ENCODE data around the gene LONP1.
"Not testable (repeated sequence)": the region's sequence is repeated elsewhere in the genome, so short reads cannot be mapped to it uniquely, and the experiment has no call there.

The LONP1 gene, protein sequence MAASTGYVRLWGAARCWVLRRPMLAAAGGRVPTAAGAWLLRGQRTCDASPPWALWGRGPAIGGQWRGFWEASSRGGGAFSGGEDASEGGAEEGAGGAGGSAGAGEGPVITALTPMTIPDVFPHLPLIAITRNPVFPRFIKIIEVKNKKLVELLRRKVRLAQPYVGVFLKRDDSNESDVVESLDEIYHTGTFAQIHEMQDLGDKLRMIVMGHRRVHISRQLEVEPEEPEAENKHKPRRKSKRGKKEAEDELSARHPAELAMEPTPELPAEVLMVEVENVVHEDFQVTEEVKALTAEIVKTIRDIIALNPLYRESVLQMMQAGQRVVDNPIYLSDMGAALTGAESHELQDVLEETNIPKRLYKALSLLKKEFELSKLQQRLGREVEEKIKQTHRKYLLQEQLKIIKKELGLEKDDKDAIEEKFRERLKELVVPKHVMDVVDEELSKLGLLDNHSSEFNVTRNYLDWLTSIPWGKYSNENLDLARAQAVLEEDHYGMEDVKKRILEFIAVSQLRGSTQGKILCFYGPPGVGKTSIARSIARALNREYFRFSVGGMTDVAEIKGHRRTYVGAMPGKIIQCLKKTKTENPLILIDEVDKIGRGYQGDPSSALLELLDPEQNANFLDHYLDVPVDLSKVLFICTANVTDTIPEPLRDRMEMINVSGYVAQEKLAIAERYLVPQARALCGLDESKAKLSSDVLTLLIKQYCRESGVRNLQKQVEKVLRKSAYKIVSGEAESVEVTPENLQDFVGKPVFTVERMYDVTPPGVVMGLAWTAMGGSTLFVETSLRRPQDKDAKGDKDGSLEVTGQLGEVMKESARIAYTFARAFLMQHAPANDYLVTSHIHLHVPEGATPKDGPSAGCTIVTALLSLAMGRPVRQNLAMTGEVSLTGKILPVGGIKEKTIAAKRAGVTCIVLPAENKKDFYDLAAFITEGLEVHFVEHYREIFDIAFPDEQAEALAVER

DNA sequence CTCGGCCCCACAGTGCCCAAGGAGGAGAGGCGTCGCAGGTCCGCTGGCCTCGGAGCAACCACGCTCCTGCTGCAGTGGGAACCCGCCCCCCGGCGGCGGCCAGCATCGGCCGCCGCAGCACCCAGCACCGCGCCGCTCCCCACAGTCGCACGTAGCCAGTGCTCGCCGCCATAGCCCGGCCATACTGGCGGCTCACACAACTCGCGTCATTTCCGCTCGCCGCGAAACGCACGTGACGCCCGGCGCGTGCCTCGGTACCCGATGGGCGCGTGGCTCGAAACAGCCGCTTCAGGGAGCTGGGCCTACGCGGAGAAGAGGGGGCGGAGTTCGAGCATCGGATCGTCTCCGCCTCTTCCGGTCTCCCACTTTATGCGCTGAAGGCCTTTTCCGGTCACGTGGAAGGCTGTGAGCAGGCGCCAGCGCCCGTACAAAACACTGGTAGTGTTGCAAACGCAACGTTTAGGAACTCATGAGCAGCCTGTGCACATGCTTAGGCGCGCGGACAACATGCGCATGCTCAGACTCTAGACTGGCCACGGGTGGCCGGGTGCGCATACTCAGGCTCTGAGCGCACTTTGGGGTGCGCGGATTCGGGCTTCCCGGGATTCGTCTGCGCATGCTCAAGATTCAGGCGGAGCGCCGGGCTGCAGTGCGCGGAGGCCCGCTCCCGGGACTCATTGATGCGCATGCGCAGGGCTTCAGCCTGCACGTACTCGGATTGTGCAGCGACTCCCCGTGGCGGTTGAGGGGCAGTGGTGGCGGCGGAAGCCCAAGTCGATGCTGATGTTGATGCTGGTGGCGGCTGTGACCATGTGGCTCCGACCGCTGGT is at the start of gene LONP1, which contains the start of gene CATSPERD:
TSS of gene LONP1 (minus strand) at position 186 of the 830 bp plus-strand sequence. CDS start at position 172, 14 bp downstream.
TSS of gene CATSPERD (plus strand) at position 677 of the 830 bp plus-strand sequence. CDS start at position 778, 101 bp downstream.
- DNase-seq: peak; percentile 99

DNA sequence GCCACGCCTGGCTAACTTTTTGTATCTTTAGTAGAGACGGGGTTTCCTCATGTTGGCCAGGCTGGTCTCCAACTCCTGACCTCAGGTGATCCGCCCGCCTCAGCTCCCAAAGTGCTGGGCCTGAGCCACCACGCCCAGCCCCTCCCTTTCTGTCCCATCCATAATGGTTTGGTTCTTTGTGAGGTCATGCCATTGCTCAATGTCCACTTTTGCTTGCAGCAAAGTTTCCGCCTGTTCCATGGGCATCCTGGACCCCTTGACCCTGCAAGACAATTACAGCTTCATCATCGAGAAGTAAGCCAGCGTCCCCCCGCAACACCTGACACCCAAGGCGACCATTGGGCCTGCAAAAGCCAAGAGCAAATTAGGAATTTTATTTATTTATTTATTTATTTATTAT is 48.0 kb upstream of the LONP1 start:
- DNase-seq: no peak

DNA sequence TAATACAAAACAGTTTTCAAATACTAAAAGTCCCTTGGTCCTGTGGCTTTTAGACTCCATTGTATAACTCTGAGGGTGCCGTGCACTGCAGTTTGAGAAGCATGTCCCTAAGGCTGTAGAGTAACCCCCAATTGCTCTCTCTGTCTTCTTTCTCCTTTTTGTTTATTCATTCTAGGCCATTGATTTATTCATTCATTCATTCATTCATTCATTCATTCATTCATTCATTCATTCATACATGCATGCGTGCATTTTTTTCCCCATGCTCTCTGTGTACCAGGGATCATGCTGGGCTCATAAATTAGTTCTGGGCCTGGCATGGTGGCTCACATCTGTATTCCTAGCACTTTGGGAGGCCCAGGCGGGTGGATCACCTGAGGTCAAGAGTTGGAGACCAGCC is 45.3 kb upstream of the LONP1 start:
- no peak for DNase-seq

DNA sequence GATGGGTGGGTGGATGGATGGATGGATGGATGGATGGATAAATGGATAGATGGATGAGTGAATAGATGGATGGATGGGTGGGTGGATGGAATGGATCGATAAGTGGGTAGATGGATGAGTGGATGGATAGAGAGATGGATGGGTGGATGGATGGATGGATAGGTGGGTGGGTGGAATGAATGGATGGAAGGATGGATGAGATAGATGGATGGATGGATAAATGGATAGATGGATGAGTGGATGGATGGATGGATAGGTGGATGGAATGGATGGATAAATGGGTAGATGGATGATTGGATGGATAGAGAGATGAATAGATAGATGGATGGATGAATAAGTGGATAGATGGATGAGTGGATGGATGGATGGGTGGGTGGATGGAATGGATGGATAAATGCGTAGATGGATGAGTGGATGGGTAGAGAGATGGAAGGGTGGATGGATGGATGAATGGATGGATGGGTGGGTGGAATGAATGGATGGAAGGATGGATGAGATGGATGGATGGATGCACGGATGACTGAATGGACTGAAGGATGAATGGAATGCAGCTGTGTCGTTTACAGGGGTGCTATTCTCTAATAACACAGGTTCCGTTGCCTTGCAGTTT is 42.8 kb upstream of the LONP1 start:
- no peak for DNase-seq

DNA sequence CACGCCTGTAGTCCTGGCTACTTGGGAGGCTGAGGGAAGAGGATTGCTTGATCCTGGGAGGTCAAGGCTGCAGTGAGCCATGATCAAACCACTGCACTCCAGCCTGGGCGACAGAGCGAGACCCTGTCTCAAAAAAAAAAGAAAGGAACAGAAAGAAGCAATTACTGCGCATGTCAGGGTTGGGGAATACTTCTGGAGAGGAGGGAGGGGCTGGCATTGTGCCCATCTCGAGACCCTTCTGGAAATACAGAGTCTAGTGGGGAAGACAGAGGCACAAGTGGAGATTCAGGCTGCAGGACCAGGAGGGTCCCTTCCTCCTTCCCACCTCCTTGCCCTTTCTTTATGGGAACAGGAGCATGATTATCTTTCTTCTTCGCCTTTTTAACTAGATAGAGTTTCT is 33.8 kb upstream of the LONP1 start:
- DNase-seq: no peak

DNA sequence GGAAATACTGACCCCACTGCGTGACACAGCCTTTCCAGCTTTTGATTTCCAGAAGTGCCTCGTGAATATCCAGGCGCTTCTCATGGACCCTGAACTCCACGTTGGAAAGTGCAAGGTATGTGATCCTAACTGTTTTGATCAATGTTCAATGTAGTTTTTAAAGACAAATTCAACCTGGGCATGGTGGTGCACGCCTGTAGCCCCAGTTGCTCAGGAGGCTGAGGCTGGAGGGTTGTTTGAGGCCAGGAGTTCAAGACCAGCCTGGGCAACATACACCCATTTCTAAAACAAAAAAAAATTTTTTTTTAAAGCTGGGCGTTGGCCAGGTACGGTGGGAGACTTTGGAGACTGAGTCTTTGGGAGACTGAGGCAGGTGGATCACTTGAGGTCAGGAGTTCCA is 31.8 kb upstream of the LONP1 start:
- no peak for DNase-seq

DNA sequence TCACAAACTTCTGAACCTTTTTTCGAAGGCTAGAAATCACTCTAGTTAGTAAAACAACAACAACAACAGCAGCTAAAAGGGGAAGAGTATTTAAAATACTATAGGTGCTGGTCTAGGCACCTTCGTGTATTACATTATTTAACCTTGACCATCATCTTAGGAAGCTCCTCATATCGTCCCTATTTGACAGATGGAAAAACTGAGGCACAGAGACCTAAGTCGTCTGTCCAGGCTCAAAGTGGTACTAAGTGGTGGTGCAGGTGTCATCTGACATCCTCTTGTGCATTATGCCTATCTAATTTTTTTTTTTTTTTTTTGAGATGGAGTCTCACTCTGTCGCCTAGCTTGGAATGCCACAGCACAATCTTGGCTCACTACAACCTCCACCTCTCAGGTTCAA is 29.6 kb upstream of the LONP1 start:
- DNase-seq: no peak

DNA sequence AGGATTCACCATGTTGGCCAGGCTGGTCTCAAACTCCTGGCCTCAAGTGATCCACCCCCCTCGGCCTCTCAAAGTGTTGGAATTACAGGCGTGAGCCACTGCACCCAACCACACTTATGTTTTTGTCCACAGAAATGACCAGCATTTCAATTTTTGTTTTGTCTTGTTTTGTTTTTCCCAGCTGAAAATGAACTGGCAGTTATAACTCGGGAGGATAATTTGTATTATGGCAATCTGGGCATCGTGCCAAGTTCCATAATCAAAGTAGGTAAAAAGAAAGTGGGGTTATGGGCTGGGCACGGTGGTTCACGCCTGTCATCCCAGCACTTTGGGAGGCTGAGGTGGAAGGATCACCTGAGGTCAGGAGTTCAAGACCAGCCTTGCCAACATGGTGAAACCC is 29.0 kb upstream of the LONP1 start:
- DNase-seq: not testable (repeated sequence)

DNA sequence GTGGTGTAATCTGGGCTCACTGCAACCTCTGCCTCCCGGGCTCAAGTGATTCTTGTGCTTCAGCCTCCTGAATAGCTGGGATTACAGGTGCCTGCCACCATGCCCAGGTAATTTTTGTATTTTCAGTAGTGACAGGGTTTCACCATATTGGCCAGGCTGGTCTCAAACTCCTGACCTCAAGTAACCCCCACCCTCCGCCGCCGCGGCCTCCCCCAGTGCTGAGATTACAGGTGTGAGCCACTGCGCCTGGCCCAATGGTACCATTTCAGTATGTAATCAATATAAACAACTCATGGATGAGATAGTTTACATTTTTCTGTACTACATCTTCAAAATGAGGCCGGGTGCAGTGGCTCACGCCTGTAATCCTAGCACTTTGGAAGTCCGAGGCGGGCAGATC is 25.1 kb upstream of the LONP1 start:
- DNase-seq: not testable (repeated sequence)

DNA sequence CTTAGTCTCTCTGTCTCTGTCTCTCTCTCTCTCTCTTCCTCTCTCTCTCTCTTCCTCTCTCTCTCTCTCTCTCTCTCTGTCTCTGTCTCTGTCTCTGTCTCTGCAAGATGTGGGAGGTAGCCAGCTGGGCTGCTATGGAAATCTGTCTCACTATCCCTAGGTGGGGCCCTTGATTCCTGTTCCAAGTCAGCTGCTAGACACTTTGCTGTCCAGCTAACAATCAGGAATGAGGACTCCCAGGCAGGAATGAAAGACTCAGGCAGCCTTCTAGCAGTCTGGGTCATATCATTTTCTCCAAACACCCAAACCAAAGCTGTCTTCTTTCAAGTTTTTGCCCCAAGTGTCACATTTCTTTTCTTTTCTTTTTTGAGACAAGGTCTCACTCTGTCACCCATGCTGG is 23.7 kb upstream of the LONP1 start:
- DNase-seq: no peak

DNA sequence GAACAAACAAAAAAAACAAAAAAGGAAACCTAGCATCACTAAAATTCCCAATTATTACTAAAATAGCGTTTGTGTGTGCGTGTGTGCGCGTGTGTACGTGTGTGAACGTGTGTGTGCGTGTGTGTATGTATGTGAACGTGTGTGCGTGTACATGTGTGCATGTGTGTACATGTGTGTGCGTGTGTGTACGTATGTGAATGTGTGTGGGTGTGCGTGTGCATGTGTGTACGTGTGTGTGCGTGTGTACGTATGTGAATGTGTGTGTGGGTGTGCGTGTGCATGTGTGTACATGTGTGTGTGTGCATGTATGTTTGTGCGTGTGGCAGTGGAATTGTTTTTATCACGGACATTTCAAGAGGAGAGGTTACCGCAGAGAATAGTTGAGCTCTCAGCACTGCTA is 22.1 kb upstream of the LONP1 start:
- no peak for DNase-seq

DNA sequence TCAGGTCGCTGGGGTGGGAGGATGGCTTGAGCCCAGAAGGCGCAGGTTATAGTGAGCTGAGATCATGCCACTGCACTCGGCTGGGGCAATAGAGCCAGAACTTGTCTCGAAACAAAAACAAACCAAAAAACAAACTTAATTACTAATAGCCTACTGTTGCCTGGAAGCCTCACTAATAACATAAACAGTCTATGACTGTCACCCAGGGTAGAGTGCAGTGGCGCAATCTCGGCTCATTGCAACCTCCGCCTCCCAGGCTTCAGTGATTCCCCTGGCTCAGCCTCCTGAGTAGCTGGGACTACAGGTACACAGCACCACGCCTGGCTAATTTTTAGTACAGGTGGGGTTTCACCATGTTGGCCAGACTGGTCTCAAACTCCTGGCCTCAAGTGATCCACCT is 18.5 kb upstream of the LONP1 start:
- no peak for DNase-seq

DNA sequence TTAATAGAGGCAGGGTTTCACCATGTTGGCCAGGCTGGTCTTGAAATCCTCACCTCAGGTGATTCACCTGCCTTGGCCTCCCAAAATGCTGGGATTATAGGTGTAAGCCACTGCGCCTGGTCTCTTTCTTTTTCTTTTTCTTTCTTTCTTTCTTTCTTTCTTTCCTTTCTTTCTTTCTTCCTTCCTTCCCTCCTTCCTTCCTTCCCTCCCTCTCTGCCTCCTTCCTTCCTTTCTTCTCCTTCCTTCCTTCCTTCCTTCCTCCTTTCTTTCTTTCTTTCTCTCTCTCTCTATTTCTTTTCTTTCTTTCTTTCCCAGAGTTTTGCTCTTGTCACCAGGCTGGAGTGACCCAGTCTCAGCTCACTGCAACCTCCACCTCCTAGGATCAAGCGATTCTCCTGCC is 13.2 kb upstream of the LONP1 start:
- not testable (repeated sequence) for DNase-seq

DNA sequence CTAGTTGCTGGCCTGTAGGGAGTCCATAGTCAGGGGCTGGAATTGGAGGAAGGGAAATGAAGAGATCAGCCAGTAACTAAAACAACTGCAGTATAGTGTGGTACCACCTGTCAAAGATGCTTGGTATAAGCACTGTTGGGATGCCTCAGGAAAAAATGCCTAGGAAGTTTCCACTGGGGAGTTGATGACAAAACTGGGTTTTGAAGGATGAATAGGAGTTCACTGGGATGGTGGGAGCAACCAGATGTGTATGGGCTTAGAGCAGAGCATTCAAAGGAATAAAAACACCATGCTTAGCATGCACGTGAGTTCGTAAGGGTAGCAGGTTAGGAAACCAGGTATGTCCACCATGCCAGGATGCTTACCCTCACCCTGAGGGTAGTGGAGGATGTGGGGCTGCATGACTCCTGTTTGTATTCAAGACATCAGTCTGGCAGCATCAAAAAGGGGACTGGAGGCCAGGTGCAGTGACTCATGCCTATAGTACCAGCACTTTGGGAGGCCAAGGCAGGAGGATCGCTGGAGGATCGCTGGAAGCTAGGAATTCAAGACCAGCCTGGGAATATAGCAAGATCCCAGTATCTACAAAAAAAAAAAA is 7.6 kb upstream of the LONP1 start:
- DNase-seq: no peak

DNA sequence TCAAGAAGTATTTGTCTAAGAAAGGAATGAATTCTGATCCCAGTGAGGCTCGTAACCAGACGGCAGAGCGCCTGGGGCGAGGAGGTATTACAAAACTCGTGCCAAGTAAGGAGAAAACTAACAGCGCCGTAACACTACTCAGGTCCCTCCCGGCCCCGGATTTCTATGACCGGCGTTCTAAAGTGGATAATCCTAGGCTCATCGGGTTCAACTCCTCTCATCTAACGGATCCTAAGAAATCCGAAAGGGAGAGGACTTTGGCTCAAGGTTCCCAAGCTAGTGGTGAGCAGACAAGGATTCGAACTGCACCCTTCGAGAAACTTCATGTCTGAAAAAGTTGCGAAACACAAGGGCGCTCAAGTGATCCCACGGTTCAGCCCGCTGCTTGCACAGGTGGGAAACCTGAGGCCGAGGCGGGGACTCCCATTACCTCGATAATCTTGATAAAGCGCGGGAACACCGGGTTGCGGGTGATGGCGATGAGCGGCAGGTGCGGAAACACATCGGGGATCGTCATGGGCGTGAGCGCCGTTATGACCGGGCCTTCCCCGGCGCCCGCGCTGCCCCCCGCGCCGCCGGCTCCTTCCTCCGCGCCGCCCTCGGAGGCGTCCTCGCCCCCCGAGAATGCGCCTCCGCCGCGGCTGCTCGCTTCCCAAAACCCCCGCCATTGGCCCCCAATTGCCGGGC is 529 bp downstream of the LONP1 start:
- DNase-seq: no peak

DNA sequence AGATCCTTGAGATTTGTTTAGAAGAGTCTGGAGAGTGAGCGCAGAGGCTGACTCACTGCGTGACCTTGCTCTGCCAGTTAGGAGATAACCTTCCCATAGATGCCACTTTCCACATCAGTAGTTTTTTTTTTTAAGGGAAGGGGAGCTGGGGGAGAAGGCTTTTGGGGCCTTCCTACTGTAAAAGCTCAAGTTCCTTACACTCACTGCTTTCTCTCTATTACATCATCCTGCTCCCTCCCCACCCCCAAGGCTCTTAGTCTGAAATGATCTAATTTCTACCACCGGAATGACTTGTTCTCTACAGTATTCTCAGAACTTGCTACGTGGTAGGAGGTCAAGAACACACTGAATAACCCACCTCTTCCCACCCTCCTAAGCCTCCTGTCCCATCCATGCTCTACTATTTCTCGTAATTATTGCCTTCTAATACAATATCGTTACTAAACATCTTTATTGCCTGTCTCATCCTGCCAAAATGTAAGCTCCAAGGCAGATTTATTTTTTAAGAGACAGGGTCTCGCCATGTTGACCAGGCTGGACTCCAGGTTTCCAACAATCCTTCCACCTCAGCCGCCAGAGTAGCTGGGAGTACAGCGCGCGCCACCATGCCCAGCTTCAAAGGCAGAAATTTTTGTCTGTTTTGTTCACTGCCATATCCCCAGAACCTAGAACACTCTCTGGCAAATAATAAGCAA is 1.2 kb downstream of the LONP1 start:
- DNase-seq: peak; percentile 78

DNA sequence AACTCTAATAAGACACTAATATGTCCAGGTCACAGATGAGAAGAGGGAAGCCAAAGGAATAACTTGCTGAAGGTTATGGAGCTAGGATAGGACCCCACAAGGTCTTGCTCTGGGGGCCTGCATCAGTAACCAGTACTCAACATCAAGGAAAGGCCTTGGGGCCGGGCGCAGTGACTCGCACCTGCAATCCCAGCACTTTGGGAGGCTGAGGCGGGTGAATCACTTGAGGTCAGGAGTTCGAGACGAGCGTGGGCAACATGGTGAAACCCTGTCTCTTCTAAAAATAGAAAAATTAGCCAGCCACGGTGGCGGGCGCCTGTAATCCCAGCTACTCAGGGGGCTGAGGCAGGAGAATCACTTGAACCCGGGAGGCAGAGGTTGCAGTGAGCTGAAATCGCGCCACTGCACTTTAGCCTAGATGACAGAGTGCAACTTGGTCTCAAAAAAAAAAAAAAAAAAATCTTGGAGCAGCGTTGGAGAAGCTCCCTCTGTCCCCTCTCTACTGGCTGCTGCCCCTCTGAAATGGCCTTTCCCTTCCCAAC is 1.8 kb downstream of the LONP1 start:
- DNase-seq: peak; percentile 85

DNA sequence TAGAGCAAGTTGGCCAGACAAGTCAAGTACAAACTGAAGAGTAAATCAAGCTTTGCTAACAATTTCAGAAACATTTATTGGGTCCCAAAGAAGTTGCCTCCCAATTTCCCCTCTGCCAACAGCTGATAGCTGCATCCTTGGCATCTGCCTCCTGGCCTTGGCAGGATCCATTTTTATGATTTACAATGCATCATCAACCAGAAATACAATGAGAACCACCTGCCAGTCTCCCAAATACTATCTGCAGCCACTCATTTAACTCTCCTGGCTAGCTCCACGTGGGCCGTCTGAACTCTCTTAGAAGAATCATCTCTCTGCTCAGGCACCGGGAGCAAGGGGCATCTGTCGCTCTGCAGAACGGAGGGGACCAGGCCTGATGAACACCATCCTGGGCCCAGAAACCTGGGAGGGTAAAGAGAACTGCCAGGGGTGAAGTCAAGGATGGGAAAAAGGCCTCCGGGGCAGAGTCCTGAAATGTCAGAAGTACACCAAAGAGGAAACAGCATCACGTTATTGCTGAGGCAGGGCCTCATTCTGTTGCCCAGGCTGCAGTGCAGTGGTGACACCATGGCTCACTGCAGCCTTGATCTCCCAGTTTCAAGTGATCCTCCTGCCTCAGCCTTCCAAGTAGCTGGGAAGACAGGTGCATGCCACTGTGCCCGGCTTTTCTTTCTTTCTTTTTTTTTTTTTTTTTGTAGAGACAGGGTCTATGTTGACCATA is 2.6 kb downstream of the LONP1 start:
- DNase-seq: no peak

DNA sequence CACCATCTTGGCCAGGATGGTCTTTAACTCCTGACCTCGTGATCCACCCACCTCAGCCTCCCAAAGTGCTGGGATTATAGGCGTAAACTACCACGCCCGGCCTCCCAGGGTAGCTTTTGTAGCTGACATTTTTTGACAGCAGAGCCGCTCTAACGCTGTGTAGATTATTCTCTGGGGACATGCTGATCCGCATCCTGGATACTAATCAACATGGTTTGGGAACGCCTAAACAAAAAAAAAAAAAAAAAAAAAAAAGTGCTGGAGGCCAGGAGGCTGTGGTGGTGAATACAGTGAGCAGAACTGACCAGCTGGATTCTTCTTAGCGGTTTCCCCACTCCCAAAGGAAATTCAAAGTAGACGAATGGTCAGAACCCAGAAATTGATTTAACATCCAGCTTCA is 5.1 kb downstream of the LONP1 start:
- DNase-seq: no peak

DNA sequence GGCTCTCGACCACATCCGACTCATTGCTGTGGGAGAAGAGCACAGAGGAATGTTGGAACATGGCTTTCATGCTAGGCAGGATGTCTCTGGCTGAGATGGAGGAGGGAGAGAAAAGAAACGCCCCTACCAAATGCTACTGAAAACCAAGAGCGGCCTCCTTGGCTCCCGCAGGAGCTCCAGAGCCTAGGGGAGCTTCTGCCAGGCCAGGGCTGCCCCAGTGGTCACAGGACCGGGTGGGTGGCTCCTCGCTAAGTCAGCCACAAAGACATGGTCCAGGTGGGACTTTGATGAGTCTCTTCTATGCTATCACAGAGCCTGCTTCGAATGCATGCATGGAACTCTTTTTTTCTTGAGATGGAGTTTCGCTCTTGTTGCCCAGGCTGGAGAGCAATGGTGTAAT is 6.7 kb downstream of the LONP1 start:
- DNase-seq: no peak

All from activated effector memory CD4-positive, alpha-beta T cell treated with anti-CD3 and anti-CD28 coated beads, Interleukin-2, amount 50 U/mL, for 16 hours (primary cell).